CD4-positive, alpha-beta T cell (primary cell): ENCODE results near the gene BAG5. TPM values are rescaled to one million over a fixed set of nuclear protein-coding genes. Genes with fewer than 3 reads are reported as not detected.

ENCODE experiments used
- ATAC-seq: fragments of 200-7000 bp; cut with Tn5 transposase; one replicate; pipeline ENCODE4 v1.10.0; 2022; ENCODE audit warnings: mild to moderate bottlenecking; ENCODE audit not compliant: poor library complexity
- CTCF ChIA-PET: fragments of 350-600 bp; sonication (Branson Sonifier 250); formaldehyde crosslinking; loops from one replicate; lab custom pipeline; 2021; ENCODE audit warnings: antibody characterized with exemption, inconsistent platforms; lab: Charles Lee
- POLR2A ChIA-PET: fragments of 350-600 bp; sonication (Branson Sonifier 250); formaldehyde crosslinking; loops from one replicate; lab custom pipeline; 2021; ENCODE audit warnings: antibody characterized with exemption, inconsistent platforms; lab: Charles Lee
- DNase-seq, 14 experiments: peaks; one replicate each; pipeline ENCODE4 v3.0.0-alpha.2; 2013 to 2020; ENCODE audit warnings: mixed read lengths in 2 of 14
- H3K27ac ChIP-seq, 2 donors: one replicate each; pipeline versions ENCODE4 v1.5.1 to v1.7.0; 2013; ENCODE audit warnings: low read length in 2 of 2, low read depth in 1 of 2, mild to moderate bottlenecking in 1 of 2
- H3K27me3 ChIP-seq, 2 experiments: 1 replicate in 1 of 2; 2 replicates in 1 of 2; pipeline versions ENCODE4 v1.6.1 to v1.7.0; 2013; ENCODE audit warnings: low read length in 2 of 2, control low read depth in 1 of 2, mild to moderate bottlenecking in 1 of 2, moderate library complexity in 1 of 2; ENCODE audit not compliant: insufficient read depth in 2 of 2, control insufficient read depth in 1 of 2
- H3K36me3 ChIP-seq: one replicate; pipeline ENCODE4 v1.6.1; 2013; ENCODE audit warnings: low read length, control low read depth; ENCODE audit not compliant: insufficient read depth
- H3K4me1 ChIP-seq: one replicate; pipeline ENCODE4 v1.6.1; 2013; ENCODE audit warnings: low read length, control low read depth; ENCODE audit not compliant: insufficient read depth
- H3K4me3 ChIP-seq: one replicate; pipeline ENCODE4 v1.5.1; 2013; ENCODE audit warnings: mild to moderate bottlenecking, low read length, moderate library complexity
- H3K9me3 ChIP-seq, 2 experiments: 1 replicate in 1 of 2; 2 replicates in 1 of 2; pipeline versions ENCODE4 v1.6.1 to v1.7.0; 2013; ENCODE audit warnings: low read length in 2 of 2, mild to moderate bottlenecking in 2 of 2, control low read depth in 1 of 2, moderate library complexity in 1 of 2; ENCODE audit not compliant: control insufficient read depth in 1 of 2, insufficient read depth in 1 of 2
- H3K27ac Mint-ChIP-seq: one replicate; pipeline ENCODE4 v1.8.0; 2020; ENCODE audit warnings: mixed read lengths
- H3K27me3 Mint-ChIP-seq: one replicate; pipeline ENCODE4 v1.8.0; 2021; ENCODE audit warnings: mixed read lengths
- H3K36me3 Mint-ChIP-seq: one replicate; pipeline ENCODE4 v1.8.0; 2021; ENCODE audit warnings: low read depth, mixed read lengths
- H3K4me1 Mint-ChIP-seq: one replicate; pipeline ENCODE4 v1.8.0; 2021; ENCODE audit warnings: low read depth, mixed read lengths
- H3K4me3 Mint-ChIP-seq: one replicate; pipeline ENCODE4 v1.8.0; 2020; ENCODE audit warnings: mild to moderate bottlenecking, mixed read lengths
- H3K9me3 Mint-ChIP-seq: one replicate; pipeline ENCODE4 v1.8.0; 2020; ENCODE audit warnings: mixed read lengths
- CTCF ChIP-seq: fragments of 200-600 bp; IDR thresholded peaks from one replicate; pipeline ENCODE4 v1.8.0; 2022; ENCODE audit warnings: antibody characterized with exemption, mild to moderate bottlenecking
- intact Hi-C, 2 experiments: fragments of 100-400 bp; cut with DNase I in 1 of 2; cut with micrococcal nuclease in 1 of 2; formaldehyde crosslinking; loops; one replicate each; pipeline versions ENCODE4 v1.15.1 to v1.9.0; 2023 to 2025; cut with DNase I, micrococcal nuclease
- total RNA-seq, 174 experiments: library from RNA in 2 of 174; stranded (reverse) in 2 of 174; gene quantifications; one replicate each; pipeline ENCODE4 v1.2.3 and lab custom pipeline; 2021 to 2026

BAG5 gene
- total RNA-seq, 2 experiments from 2014 or later, result 39.4 to 40.3 TPM

- Histone ChIP-seq H3K27ac (no peak overlapping the region), H3K27me3 (peaks cover 11 to 19% of the 10 kb centered on the region in 2 experiments), H3K9me3 (peaks cover 0 to 15% of the 10 kb centered on the region in 2 experiments), H3K36me3 (no peaks in the 10 kb centered on the region), H3K4me1 (peaks cover 42% of the 10 kb centered on the region), H3K4me3 (peak overlapping the region; percentile 50)
- ChIA-PET CTCF (interaction anchor here (1.3 to 1.8 kb wide), 3 partner anchors 16 to 129 kb away, joined by 3 to 7 read pairs (median 5); no protein-coding TSS in a partner anchor), POLR2A (interaction anchor here (2.3 kb wide), 1 partner anchor 8 kb away, joined by 9 read pairs; the partner anchor contains the start of gene TRMT61A)
- peak in 1 of 14 experiments; percentile 32 for DNase-seq
- Mint-ChIP-seq H3K9me3 (no peaks in the 10 kb centered on the region), H3K27ac (no peak overlapping the region), H3K36me3 (no peaks in the 10 kb centered on the region), H3K4me1 (peaks cover 10% of the 10 kb centered on the region), H3K27me3 (peaks cover 23% of the 10 kb centered on the region), H3K4me3 (no peak overlapping the region)
- intact Hi-C loops, result no loop called here
- no peak for TF ChIP-seq CTCF
- ATAC-seq, result no peak
Measured at GRCh38 chr14:103520269-103520656, 42.2 kb downstream of the BAG5 start.

- Histone ChIP-seq H3K4me1 (peaks cover 42% of the 10 kb centered on the region), H3K27ac (no peak overlapping the region), H3K27me3 (peaks cover 11 to 19% of the 10 kb centered on the region in 2 experiments), H3K36me3 (no peaks in the 10 kb centered on the region), H3K9me3 (peaks cover 0 to 15% of the 10 kb centered on the region in 2 experiments), H3K4me3 (no peak overlapping the region)
- Mint-ChIP-seq H3K27ac (no peak overlapping the region), H3K4me1 (peaks cover 10% of the 10 kb centered on the region), H3K4me3 (peak overlapping the region; percentile 76), H3K9me3 (no peaks in the 10 kb centered on the region), H3K36me3 (no peaks in the 10 kb centered on the region), H3K27me3 (peaks cover 23% of the 10 kb centered on the region)
- intact Hi-C loops, result no loop called here
- CTCF ChIA-PET, result no interaction called here
- POLR2A ChIA-PET, result interaction anchor here (2.3 kb wide), 1 partner anchor 9 kb away, joined by 9 read pairs; the partner anchor contains the start of gene TRMT61A
- ATAC-seq (no peak), DNase-seq (peak in 1 of 14 experiments; percentile 24)
- no peak for TF ChIP-seq CTCF
Measured at GRCh38 chr14:103519837-103520212, 42.6 kb downstream of the BAG5 start.

GRCh38 chr14:103519043-103519836 lies 43.2 kb downstream of the BAG5 start:
- peaks cover 11 to 19% of the 10 kb centered on the region in 2 experiments for H3K27me3 ChIP-seq
- peaks cover 10% of the 10 kb centered on the region for H3K4me1 Mint-ChIP-seq
- H3K27ac Mint-ChIP-seq, result no peak overlapping the region
- H3K9me3 Mint-ChIP-seq, result no peaks in the 10 kb centered on the region
- no peaks in the 10 kb centered on the region for H3K36me3 ChIP-seq
- ATAC-seq, result no peak
- intact Hi-C loops, result no loop called here
- peak overlapping the region; percentile 76 for H3K4me3 Mint-ChIP-seq
- TF ChIP-seq CTCF, result no peak
- H3K27ac ChIP-seq, result no peak overlapping the region
- POLR2A ChIA-PET, result interaction anchor here (2.3 kb wide), 1 partner anchor 9 kb away, joined by 9 read pairs; the partner anchor contains the start of gene TRMT61A
- DNase-seq, result peak in 1 of 14 experiments; percentile 23
- H3K4me3 ChIP-seq, result no peak overlapping the region
- peaks cover 0 to 15% of the 10 kb centered on the region in 2 experiments for H3K9me3 ChIP-seq
- CTCF ChIA-PET, result interaction anchor here (0.6 to 1.9 kb wide), 15 partner anchors 9 to 106 kb away, joined by 3 to 22 read pairs (median 3); partner anchors contain the start of gene TRMT61A
- no peaks in the 10 kb centered on the region for H3K36me3 Mint-ChIP-seq
- H3K4me1 ChIP-seq, result peaks cover 42% of the 10 kb centered on the region
- peaks cover 23% of the 10 kb centered on the region for H3K27me3 Mint-ChIP-seq
